Measurements from ENCODE around the gene MDFIC2. TPM values are rescaled to one million over a fixed set of nuclear protein-coding genes. Genes with fewer than 3 reads are reported as not detected.
"Not testable (repeated sequence)": the region's sequence is repeated elsewhere in the genome, so short reads cannot be mapped to it uniquely, and the experiment has no call there.

Gene MDFIC2
- total RNA-seq, 1 donor from 2014 or later, result not detected

DNA sequence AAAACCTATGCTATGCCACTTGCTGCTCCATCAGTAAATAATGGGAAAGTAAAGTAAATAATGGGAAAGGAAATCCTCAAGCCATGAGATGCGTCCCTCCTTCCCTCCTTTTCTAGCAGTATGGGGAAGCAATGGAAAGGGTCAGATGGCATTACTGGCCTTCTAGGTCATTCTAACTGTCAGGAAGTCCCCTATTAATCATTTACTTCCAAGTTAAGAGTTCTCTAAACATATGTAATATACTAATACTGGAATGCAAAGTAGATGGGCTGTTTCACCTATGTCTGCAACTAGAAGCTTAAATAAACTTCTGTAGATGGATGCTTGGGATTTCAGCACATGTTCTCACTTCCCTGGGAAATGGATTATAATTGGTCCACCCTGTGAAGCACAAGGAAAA, 55.9 kb downstream of the MDFIC2 start:
- no peak for DNase-seq

DNA sequence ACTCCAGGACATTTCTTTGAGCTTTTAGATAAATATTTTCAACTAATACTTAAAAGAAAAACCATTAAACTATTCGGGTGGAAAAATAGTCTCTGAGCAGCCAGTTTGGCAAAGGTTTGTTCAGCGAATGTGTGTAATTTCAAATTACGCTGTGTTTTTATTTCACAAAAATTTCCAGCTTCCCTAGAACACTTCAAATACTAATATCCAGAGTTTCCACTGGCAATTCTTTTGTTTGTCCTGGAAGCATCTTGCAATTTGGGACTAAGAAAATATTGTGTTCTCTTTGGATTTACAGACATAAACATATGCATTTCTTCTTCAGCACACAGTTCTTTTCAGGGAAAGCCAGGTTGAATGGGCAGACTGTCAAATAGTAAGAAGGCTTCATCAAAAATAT, 61.9 kb downstream of the MDFIC2 start:
- no peak for DNase-seq

DNA sequence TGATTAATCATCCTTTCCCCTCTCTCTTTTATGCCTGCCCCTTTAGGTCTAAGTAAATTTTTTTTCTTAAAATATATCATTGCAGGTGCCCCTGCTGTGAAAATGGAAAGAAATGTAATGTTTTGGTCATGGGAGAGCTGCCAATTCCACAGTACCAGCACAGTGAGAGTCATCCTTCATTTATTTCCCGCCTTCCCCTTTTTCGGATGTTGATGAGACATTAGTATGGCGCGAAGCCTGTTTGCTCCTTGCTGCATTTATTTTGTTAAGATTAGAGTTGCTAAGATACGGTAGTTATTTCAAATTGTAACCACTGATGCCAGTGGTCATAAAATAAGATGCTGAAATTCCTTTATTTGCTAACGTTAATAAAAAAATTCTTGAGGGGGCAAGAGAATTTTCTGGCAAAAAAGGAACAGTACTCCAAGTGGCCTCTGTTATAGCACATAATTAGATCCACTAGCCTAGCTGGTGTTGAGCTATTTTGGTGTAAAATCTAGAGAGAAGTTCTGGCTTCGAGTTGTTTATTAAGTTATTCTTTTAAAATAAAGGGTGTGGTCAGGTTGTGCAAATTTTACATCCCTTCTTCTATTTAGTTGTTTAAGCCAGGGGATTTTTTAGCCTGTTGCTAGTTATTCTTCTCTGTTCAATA, 62.8 kb downstream of the MDFIC2 start:
- DNase-seq, result peak; percentile 58

DNA sequence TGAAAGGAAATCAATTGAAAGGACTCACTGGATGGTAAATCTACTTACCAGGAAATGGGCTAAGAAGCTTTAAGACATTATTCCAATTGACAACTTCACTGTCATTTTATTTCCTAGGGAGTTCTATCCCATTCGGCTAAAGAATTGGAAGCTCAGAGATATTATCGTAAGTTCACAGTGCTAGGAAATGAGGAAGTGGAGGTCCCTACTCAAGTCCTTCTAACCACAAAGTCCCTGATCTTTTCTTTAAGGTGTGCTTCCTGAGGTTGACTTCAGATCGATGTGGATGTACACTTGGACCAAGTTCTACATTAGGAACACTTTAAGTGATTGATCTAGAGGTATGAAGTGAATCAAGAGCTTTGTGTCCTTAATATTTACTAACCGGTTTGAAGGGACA, 63.6 kb downstream of the MDFIC2 start:
- no peak for DNase-seq

DNA sequence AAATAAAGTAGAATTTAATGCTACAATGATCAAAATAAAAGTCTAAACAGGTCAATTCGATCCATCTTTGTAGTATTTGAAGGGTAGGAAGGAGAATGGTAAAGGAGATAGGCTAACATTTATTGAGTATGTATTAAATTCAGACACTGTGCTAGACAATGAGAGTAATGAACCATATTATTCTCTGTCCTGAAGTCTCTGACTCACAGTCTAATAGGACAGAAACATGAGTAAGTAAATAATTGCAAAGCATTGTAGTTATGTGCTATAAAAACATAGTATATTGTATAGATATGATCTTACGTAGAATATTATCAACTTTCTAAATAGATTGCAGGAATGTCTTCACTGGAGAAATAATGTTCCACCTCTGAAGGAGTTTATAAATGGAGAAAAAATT, 64.5 kb downstream of the MDFIC2 start:
- DNase-seq, result peak; percentile 19

DNA sequence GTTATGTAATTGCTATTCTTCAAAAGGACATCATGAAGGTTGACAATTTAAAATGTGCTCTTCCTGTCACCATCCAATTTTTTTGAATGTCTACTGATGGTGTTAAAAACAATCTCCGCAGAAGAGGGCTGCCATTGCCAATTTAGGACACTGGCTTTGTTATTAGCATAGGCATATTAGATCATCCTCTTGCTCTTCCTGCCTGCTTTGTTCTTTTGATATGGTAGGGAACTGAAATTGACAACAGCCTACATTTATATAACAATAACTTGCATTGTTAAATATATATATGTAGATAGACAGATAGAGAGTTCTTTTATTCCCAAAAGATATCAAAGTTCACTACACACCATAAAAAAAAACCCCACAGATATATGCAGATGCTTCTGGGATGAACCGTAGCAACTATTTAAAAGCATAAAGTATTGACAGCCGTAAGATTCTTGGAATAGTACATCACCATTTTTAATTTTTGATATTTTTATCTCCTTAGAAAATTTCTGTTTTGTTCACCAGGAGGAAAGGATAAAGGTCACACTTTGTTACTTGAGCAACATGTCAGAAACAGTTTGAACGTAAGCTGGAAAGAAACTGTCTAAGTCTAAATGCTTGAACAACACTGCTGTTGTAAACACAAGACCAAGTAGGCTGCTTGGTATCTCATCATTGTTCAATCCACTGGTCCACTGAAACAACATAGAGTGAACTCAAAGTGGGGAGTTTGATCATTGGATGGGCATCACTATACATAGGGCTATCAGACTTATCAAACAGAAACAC, 66.5 kb downstream of the MDFIC2 start:
- DNase-seq, result no peak

DNA sequence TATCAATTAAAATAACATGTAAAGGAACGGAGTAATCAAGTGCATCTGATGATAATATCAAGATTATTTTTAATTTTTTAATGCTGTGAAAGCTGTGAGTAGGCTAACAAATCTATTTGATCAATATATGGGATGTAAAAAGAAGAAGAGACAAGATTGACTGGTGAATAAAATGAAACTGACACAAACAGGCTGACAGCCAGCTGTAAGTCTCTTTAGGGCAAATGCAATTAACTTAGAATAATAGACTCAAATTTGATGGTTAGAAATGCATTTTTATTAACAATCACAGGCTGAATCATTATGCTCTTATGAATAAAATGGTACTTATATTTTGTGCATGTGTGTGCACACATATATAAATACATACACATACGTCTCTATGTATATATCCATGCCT, 68.0 kb downstream of the MDFIC2 start:
- DNase-seq, result no peak

DNA sequence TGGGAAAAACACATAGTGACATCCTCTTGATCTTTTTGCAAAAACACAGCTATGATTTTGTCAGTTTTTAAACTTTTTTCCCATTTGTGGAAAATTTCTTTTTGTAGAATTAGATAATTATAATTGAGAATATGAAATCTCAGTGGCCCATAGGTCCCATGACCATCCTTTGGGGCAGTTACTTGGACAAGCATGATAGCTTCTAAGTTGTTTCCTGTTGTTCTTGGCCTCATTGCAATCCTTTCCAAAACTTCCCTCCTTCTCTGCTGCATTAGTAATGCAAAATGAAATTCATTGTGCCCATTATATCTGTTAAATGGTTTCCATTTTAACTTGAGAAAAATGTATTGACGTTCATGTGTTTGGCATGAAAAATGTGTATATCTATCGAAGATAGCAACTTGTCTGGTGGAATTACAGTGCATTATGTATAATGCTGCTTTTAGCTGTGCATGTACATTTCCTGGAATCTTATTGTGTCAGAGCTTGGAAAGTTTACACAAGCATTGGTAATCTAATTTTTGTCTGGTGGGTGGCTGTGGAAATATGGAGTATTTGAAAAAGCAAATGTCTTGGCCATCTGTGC, 70.0 kb downstream of the MDFIC2 start:
- DNase-seq, result no peak

DNA sequence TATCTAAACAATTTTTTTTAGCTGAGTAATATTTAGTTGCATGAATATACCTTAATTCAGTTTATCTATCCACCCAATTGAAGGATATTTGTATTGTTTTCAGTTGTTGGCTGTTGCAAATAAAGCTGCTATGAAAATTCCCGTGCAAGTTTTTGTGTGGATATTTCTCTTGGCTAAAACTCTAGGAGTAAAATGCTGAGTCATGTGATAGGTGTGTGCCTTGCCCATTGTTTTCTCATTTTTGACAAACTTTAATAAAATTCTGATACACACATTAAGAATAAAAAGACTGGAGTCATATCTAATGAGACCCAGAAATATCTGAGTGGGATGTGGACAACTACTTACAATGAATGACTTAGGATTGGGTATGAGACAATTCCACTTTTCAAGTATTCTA, 78.6 kb downstream of the MDFIC2 start:
- DNase-seq, result no peak

DNA sequence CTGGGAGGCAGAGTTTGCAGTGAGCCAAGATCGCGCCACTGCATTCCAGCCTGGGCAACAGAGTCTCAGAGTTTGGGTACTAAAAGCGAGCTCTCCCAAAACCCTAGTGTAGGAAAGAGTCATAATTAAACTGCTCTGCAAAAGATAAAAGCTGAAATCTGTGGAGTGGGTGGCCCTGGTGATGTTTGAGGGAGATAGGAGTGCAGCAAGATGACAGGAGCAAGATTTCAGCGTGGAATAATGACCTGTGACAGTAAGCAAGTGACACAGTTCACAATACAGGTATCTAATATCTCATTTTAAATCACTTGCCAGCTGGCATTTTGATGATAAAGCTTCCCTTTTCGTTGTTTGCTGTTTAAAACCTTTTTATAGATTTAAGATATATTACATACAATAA, 79.3 kb downstream of the MDFIC2 start:
- no peak for DNase-seq

DNA sequence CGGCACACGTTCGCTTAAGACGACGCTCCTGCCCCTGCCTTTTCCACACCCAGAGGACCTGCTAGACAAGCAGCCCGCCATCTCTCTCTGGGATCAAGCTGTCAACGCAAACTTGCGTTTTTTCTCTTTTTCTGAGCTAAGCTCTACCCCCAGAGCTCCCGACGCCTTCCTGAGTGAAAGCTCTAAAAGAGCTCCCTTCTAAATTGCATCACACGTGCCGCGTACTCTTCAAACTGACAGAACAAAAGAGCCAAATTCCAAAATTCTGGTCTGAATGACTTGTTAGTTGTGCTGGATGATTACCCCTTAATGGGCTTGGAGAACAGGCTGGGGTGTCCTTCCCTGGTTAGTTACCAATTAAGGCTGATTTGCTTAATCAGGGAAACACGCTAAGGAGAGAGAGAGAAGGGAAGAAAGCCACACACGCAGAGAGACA, 81.2 kb downstream of the MDFIC2 start:
- DNase-seq, result no peak

DNA sequence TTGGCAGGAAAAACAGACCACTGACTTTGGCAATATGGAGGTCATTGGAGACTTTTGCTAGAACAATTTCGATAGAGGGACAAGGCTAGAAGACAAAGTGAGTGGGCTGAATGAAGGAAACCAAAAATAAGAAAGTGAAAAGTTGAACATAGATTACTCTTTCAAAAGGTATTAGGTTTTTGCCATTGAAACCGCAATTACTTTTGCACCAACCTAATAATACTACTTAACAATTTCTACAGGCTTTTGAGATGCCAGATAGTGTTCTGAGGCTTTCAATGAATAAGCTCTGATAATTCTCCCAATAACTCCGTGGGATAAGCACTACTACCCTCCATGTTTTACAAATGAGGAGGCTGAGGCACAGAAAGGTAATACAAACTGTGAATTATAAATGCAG, 85.0 kb downstream of the MDFIC2 start:
- DNase-seq, result no peak

DNA sequence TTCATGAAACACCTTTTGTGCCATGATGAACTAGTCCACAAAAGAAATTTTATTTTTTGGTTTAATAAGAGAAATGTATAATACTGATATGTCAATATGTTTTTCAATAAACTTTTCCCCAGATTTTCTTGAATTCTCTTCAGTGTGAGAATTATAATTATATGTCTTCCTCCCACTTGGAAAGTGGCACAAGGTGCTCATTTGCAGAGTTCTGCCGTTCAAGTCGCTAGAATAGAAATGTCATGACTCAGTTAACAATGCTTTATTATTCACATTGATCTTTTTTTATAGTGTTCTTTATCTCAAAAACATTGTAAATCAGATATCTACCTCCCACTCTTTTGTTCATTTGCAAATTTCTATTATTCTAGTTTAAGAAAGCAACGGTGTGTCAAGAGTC, 87.3 kb downstream of the MDFIC2 start:
- DNase-seq, result no peak

DNA sequence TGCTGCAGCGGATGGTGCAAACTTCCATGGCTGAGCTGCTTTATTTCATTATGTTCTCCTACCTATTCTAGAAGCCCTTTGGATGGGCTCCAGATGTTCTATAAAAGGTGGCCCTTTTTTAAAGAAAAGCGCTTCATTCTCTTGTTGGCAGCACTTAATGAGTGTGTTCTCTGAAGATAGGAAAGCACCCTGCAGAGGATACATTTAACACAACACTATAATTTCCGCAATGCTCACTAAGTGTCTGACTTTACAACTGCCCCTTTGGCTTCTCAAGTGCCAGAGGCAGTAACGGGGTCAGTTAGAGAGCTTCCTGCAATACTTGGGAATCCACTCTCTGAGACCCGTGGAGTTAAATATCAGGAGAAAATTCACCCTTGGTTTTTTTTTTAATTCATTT, 88.1 kb downstream of the MDFIC2 start:
- no peak for DNase-seq

DNA sequence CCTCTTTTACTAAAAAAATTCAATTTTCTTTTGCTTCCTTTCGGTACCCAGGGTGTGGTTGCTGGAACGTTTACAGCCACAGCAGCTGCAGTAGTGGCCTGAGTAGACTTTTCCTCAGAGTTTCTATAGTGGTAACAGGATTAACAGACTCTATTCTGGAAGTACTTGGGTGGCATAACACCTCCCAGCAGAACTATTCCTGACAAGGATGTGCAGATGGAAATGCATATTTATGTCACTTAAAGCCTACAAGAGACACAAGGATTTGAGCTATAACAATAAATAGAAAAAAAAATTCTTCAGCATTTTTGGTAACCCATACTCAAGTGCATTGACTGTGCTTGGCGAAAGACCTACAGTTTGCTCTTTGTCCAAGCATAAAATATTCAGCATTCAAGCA, 94.0 kb downstream of the MDFIC2 start:
- DNase-seq, result no peak

DNA sequence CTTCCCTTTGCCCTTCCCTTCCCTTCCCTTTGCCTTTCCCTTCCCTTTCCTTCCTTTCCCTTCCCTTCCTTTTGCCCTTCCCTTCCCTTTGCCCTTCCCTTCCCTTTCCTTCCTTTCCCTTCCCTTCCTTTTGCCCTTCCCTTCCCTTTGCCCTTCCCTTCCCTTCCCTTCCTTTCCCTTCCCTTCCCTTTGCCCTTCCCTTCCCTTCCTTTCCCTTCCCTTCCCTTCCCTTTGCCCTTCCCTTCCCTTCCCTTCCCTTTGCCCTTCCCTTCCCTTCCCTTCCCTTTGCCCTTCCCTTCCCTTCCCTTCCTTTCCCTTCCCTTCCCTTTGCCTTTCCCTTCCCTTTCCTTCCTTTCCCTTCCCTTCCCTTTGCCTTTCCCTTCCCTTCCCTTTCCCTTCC, 101.2 kb downstream of the MDFIC2 start:
- not testable (repeated sequence) for DNase-seq

DNA sequence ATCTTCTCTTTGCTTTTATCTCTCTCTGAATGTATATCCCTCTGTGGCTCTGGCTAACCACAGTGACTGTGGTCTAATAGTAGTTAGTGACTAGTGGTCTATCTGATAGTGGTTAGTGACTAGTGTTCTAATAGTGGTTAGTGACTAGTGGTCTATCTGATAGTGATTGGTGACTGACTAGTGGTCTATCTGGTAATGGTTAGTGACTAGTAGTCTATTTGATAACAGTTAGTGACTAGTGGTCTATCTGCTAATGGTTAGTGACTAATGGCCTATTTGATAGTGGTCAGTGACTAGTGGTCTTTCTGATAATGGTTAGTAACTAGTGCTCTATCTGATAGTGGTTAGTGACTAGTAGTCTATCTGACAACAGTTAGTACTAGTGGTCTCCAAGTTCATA, 110.5 kb downstream of the MDFIC2 start:
- no peak for DNase-seq

DNA sequence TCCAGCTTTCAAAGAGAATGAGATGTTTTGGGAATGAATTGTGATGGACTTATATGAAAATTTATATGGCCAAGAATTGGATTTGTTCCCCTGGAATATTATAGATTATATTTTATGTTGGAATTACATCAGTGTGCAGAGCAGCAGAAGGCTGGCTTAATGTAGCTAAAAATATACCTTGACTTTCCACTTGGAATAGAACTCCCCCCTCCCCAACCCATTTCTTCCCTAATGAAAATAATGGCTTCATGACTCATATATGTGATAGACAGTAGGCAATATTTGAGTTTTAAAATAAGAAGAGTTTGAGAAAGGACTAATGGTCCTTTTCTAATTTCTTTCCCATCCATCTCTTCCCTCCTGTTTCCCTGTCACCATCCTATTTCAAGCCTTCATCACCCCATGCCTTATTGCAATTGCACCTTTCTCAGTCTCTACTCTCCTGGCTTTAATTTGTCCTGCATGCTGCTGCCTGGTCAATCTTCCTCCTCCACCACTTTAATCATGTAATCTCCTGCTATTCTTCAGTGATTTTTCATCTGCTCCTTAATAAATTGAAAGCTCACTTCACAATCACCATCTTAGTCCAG, 122.5 kb downstream of the MDFIC2 start:
- no peak for DNase-seq

DNA sequence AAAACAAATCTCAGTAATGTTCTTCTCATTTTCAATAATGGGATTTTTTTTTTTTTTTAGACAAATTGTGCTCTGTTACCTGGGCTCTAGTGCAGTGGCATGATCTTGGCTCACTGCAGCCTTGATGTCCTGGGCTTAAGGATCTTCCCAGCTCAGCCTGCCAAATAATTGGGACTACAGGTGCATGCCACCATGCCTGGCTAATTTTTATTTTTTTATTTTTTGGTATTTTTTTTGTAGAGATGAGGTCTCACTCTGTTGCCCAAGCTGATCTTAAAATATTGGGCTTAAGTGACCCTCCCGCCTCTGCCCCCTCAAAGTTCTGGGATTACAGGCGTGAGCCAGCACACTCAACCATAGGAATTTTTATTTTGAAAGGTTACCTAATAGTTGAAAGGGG, 126.2 kb downstream of the MDFIC2 start:
- DNase-seq, result no peak

DNA sequence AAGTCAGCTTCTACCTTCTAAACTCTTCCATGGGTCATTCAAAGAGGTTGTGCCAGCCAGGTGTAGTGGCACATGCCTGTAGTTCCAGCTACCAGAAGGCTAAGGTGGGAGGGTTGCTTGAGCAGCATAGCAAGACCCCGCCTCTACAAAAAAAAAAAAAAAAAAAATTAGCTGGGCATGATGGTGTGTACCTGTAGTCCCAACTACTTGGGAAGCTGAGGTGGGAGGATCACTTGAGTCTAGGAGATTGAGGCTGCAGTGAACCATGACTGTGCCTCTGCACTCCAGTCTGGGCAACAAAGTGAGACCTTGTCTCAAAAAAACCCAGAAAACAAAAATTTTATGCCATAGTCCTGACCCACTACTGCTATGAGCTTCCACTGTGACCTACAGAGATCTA, 126.8 kb downstream of the MDFIC2 start:
- DNase-seq, result no peak

DNA sequence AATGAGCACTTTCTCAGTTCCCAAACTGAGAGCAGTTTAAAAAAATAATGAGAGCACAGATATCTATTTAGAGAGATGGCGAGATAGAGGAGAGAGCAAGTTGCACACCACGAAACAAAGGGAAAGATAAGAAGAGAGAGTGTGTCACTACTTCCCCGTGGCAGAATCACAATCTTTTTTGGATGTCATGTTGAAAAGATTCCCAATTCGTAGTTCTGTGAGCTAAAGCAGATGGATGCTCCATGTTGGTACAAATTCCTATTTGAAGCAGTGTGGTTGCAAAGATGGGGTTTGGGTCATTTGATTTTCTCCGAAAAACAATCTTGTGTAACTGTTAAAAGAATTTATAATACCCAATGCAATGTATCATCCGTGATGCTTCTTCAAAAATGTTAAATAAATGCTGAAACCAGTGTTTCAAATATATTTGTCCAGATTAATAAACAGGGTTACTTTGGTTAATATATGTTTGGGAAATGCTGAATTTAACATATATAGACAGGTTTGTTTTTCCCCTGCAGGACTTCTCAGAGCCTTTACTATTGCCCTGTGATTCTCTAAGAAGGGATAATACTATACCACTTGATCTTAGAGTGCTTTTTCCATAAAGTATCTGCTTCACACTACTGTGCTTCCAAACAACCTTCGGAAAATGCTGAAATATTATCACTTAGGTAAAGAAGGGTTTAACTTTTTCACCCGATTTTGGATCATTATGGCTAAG, 128.5 kb downstream of the MDFIC2 start:
- DNase-seq, result no peak

DNA sequence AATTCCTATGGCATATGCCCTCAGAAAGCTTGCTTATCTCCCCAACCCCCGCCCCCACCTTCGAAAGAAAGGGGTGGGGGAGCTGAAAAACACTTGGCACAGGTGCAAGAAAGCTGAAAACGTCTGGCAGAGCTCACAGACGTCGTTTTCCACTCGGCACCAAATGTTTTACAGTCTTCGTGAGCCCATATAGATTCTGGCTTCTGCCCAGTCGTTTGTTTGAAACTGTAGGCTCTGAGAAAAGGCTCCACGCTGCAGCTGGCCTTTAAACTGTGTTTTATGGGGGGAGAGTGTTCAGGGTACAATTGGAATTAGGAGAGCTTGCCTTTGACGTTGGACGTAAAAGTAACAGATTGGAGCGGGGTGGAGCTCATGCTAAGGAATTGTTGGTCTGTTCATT, 130.3 kb downstream of the MDFIC2 start:
- no peak for DNase-seq

DNA sequence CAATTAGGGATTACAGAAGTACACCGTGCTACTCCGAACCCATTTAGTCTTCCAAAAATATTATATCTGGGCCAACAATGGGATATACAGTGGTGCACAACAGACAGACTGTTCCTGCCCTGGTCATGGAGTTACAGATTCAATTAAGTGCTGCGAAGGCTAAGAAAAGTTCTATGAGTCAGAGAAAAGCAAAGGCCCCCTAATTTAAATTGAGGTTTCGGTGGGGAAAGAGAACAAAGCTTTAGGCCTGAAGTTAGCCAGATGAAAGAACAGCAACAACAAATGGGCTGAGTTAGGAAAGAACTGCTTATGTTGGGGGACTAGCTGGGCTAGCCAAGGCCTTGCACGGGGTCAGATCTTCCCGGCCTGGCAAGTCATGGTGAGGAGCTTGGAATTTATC, 131.8 kb downstream of the MDFIC2 start:
- DNase-seq, result no peak

Measured in dermis blood vessel endothelial cell (primary cell).